GM10248 (cell line): ENCODE data around the gene TDRD7.

Experiments used
- CTCF ChIA-PET: fragments of 300-600 bp; sonication (Branson Sonifier 250); formaldehyde crosslinking; extraction: SDS; loops from one replicate; lab custom pipeline; 2021; ENCODE audit warnings: antibody characterized with exemption; lab: Yijun Ruan, JAX
- POLR2A ChIA-PET: fragments of 350-650 bp; sonication (Branson Sonifier 250); formaldehyde crosslinking; extraction: SDS; loops from one replicate; lab custom pipeline; 2020; ENCODE audit warnings: antibody characterized with exemption; lab: Yijun Ruan, JAX
- DNase-seq: peaks from one replicate; pipeline ENCODE4 v3.0.0; 2012; ENCODE audit errors: extremely low spot score
- TF ChIP-seq, protein P1 (sequence below): IDR thresholded peaks from 2 replicates; pipeline ENCODE4 v1.5.1; 2012; ENCODE audit warnings: mild to moderate bottlenecking, low read depth; ENCODE audit errors: extremely low read depth, missing control alignments, control extremely low read depth

Gene TDRD7

DNA sequence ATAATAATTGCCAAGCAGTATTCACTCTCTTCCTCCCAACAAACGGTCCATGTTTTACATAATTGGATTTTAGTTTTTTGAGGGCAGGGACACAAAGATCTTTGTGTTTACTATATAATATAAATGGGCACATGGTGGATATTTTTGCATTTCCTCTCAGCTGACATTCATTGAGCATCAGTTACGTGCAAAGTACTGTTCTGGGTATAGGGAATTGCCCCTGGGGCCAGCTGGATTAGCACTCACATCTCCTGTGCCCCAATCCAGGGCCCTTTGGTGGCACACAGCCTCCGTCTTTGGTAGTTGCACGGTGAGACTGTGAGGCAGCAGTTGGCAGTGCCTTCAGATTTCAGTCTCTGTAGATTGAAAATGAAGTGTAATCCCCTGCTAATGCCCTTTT lies 1.6 kb downstream of the TDRD7 start:
- TF ChIP-seq, protein P1, sequence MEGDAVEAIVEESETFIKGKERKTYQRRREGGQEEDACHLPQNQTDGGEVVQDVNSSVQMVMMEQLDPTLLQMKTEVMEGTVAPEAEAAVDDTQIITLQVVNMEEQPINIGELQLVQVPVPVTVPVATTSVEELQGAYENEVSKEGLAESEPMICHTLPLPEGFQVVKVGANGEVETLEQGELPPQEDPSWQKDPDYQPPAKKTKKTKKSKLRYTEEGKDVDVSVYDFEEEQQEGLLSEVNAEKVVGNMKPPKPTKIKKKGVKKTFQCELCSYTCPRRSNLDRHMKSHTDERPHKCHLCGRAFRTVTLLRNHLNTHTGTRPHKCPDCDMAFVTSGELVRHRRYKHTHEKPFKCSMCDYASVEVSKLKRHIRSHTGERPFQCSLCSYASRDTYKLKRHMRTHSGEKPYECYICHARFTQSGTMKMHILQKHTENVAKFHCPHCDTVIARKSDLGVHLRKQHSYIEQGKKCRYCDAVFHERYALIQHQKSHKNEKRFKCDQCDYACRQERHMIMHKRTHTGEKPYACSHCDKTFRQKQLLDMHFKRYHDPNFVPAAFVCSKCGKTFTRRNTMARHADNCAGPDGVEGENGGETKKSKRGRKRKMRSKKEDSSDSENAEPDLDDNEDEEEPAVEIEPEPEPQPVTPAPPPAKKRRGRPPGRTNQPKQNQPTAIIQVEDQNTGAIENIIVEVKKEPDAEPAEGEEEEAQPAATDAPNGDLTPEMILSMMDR: no peak
- POLR2A ChIA-PET: no interaction called here
- CTCF ChIA-PET: interaction anchor here (0.7 to 1.8 kb wide), 9 partner anchors 17 to 557 kb away, joined by 3 to 9 read pairs (median 4); no protein-coding TSS in a partner anchor
- DNase-seq: no peak

DNA sequence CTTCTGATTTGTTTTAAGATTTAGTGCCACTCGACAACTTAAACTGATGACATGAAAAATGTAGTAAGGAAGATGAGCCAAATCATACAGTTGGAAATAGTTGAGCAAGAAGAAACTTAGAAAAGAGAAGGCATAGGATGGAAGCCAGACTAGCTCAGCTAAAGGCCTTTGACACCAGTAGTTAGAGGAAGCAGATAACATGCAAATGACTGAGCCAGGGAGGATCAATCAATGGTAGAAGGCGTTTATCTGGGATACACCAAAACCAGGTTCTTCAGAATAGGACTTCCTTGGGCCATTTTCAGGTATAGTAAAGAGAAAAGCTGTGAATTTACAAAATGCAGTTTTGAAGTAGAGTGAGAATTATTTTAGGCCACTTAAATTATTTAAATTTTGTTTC lies 3.2 kb downstream of the TDRD7 start:
- CTCF ChIA-PET: interaction anchor here (0.8 to 1.8 kb wide), 6 partner anchors 8 to 559 kb away, joined by 3 to 8 read pairs (median 6); no protein-coding TSS in a partner anchor
- DNase-seq: no peak
- POLR2A ChIA-PET: no interaction called here
- TF ChIP-seq, protein P1: no peak

DNA sequence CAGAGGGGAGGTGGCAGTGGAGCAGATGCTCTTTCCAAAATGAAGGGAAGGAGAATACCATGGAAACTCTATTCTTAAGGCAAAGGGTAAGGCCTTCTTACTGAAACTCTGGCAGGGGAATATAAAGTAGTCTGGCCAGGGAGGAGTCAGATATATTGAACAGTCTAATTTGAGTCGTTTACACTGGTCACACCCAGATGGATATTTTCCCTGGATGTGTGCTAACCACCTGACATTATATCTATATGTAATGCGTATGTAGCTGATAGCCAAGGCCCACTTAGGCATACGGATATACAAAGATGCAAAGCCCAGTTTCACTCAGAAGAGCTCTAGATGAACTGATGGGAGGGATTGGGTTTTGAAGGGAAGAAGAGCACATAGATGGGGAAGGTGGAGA lies 7.0 kb downstream of the TDRD7 start:
- CTCF ChIA-PET: interaction anchor here (1.0 to 1.4 kb wide), 4 partner anchors 9 to 197 kb away, joined by 3 to 4 read pairs (median 3); no protein-coding TSS in a partner anchor
- TF ChIP-seq, protein P1: no peak
- no peak for DNase-seq
- POLR2A ChIA-PET: no interaction called here

DNA sequence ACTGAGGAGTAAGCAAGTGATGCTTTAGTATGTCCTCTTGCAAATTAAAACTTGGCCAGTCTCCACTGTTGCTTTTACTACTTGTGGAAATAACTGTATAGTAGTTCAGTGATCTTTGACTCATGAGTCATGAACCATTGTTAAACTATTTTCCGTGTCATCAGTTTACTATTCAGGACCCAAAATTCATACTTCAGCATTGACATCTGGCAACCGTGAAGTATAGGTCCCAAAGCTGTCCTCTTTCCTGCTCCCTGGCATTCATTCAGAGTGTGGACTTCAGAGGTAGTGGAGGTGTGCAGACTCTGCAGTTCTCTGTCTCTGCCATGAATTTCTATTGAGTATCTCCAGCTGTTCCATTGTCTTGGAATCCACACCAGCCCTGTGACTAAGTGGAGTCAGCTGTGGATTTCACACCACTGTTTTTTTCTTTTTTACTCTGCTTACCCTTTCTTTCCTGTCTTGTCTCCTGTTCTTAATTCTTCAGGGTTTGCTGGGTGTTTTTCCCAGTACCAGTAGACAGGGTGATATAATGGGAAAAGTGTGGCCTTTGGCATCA lies 7.5 kb downstream of the TDRD7 start:
- ChIA-PET POLR2A (no interaction called here), CTCF (interaction anchor here (0.8 to 1.0 kb wide), 4 partner anchors 8 to 196 kb away, joined by 3 read pairs; no protein-coding TSS in a partner anchor)
- TF ChIP-seq, protein P1: no peak
- DNase-seq: no peak

DNA sequence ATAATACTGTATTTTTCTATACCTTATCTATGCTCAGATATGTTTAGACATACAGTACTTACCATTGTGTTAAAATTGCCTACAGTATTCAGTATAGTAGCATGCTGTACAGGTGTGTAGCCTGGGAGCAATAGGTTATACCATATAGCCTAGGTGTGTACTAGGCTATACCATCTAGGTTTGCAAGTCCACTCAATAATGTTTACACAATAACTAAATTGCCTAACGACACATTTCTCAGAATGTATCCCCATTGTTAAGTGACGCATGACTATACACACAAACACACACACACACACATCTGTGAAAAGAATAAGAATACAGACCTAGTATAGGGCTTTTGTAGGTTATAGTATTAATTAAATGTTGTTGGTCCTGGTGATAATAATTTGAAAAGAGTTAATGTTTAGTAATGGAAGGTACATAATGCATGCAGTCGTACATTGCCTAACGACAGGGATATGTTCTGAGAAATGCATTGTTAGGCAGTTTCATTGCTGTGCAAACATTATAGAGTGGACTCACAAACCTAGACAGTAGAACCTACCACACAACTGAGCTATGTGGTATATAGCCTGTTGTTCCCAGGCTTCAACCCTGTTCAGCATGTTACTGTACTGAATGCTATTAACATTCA lies 13.6 kb downstream of the TDRD7 start:
- no peak for DNase-seq
- CTCF ChIA-PET: interaction anchor here (0.8 to 1.0 kb wide), 3 partner anchors 13 to 76 kb away, joined by 3 read pairs; partner anchors contain the start of genes TDRD7 and TMOD1
- TF ChIP-seq, protein P1: no peak
- POLR2A ChIA-PET: no interaction called here

DNA sequence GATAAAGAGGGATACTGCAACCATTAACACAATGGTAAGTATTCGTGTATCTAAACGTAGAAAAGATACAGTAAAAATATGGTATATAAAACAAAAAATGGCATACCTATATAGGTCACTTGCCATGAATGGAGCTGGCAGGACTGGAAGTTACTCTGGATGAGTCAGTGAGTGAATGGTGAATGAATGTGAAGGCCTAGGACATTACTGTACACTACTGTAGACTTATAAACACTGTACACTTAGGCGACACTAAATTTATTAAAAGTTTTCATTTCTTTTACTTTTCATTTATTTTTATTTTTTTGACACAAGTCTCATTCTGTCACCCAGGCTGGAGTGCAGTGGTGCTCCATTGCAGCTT lies 14.1 kb downstream of the TDRD7 start:
- TF ChIP-seq, protein P1: no peak
- ChIA-PET POLR2A (interaction anchor here (0.6 kb wide), 1 partner anchor 119 kb away, joined by 3 read pairs; no protein-coding TSS in a partner anchor), CTCF (interaction anchor here (0.8 to 1.0 kb wide), 3 partner anchors 13 to 75 kb away, joined by 3 read pairs; partner anchors contain the start of genes TDRD7 and TMOD1)
- no peak for DNase-seq
